ENCODE data around the gene PSMC3IP. TPM values are rescaled to one million over a fixed set of nuclear protein-coding genes. Genes with fewer than 3 reads are reported as not detected.

Gene PSMC3IP
- total and polyA plus RNA-seq, 4 donors = 0.58 to 3.0 (median 1.1) TPM

DNA sequence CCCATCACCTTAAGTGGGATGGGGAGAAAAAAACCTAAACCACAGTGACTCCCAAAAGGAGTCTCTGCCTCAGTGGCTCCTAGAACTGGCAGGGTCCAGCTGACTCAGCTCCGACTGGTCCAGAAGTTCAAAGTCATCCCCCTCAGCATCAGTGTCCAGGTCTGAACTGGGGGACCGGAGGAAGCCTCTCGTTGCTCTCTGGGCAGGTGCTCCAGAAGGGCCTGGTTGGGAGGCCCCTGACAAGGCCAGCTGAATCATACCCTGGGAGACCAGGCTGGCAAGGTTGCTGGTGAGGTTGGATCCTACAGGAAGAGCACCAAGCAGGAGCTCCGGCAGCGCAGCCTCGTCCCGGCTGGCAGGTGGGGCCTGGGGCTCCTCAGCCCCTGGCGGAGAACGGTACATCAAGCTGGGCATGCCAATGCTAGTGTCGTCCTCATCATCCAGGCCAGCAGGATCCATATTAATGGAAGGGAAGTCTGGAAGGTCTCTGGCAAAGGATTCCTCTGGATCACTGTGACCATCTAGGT lies 4.3 kb upstream of the PSMC3IP start:
- no peak overlapping the region for H3K4me3 ChIP-seq (ENCODE audit: low read depth in 1 of 3, low read length in 3 of 3)
- no peaks in the 10 kb centered on the region for H3K27me3 ChIP-seq (ENCODE audit: control insufficient read depth in 4 of 4, insufficient read depth in 4 of 4, low read length in 3 of 4)
- H3K36me3 ChIP-seq (ENCODE audit: control insufficient read depth in 4 of 4, insufficient read depth in 3 of 4, low read depth in 1 of 4, low read length in 3 of 4) = peaks cover 14 to 60% (median 52%) of the 10 kb centered on the region in 4 donors
- no peak for DNase-seq (ENCODE audit: low spot score)
- TF ChIP-seq, protein P1, sequence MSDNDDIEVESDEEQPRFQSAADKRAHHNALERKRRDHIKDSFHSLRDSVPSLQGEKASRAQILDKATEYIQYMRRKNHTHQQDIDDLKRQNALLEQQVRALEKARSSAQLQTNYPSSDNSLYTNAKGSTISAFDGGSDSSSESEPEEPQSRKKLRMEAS (IDR thresholded peaks at IDR 0.05) = no peak
- TF ChIP-seq, protein P2, sequence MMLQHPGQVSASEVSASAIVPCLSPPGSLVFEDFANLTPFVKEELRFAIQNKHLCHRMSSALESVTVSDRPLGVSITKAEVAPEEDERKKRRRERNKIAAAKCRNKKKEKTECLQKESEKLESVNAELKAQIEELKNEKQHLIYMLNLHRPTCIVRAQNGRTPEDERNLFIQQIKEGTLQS (IDR thresholded peaks at IDR 0.05) = no peak
- TF ChIP-seq YY1 (IDR thresholded peaks at IDR 0.05) (no peak), EGR1 (IDR thresholded peaks at IDR 0.05; ENCODE audit: low read depth in 2 of 2) (no peak), SP1 (IDR thresholded peaks at IDR 0.05) (no peak)
- TF ChIP-seq, protein P3, sequence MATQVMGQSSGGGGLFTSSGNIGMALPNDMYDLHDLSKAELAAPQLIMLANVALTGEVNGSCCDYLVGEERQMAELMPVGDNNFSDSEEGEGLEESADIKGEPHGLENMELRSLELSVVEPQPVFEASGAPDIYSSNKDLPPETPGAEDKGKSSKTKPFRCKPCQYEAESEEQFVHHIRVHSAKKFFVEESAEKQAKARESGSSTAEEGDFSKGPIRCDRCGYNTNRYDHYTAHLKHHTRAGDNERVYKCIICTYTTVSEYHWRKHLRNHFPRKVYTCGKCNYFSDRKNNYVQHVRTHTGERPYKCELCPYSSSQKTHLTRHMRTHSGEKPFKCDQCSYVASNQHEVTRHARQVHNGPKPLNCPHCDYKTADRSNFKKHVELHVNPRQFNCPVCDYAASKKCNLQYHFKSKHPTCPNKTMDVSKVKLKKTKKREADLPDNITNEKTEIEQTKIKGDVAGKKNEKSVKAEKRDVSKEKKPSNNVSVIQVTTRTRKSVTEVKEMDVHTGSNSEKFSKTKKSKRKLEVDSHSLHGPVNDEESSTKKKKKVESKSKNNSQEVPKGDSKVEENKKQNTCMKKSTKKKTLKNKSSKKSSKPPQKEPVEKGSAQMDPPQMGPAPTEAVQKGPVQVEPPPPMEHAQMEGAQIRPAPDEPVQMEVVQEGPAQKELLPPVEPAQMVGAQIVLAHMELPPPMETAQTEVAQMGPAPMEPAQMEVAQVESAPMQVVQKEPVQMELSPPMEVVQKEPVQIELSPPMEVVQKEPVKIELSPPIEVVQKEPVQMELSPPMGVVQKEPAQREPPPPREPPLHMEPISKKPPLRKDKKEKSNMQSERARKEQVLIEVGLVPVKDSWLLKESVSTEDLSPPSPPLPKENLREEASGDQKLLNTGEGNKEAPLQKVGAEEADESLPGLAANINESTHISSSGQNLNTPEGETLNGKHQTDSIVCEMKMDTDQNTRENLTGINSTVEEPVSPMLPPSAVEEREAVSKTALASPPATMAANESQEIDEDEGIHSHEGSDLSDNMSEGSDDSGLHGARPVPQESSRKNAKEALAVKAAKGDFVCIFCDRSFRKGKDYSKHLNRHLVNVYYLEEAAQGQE (IDR thresholded peaks at IDR 0.05) = no peak
- H3K4me1 ChIP-seq (ENCODE audit: control insufficient read depth in 4 of 4, insufficient read depth in 4 of 4, low read length in 3 of 4) = peaks cover 3 to 18% (median 14%) of the 10 kb centered on the region in 4 donors
- 97% methylated on average over 10 of the region's 10 CpGs for WGBS
- H3K9me3 ChIP-seq (ENCODE audit: control insufficient read depth in 4 of 4, low read length in 3 of 4) = no peaks in the 10 kb centered on the region
- H3K27ac ChIP-seq (ENCODE audit: low read depth in 1 of 2, low read length in 2 of 2) = no peak overlapping the region
- no peak overlapping the region for H3K9ac ChIP-seq (ENCODE audit: low read depth in 1 of 2, low read length in 2 of 2)

DNA sequence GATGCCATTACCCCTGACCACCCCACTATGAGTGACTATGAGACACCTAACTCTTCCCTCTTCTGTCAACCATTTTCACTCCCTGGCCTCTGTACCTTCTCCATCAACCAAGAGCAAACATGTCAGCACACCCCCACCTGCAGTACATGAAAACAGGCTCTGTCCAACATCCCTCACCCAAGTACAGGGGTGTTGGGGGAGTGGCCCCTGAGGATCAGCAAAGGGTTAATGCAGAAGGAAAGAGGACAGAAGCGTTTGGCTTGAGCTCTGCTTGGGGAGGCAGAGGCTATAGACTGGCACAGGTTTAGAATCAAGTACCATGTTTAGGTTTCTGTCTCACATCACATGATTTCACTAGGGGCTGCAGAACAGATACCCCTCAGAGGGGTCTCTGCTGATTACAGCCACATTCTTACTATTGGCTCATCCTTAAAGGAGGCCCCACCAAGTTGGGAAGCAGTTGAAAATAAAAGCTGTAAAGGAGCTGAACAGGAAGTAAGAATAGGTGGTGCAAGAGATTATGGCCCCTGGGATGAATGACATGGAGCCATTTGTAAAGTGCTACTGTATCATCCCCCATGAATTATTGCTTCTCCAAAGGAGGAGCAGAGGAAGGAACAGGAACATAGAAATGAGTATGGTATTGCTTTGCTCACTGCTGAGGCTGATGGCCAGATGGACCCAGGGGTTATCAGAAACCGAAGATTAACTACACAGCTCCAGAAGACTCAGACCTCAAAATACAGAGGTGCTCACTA lies 2.4 kb upstream of the PSMC3IP start:
- no peak for TF ChIP-seq HNF4A (conservative IDR thresholded peaks at IDR 0.05)
- TF ChIP-seq, protein P2 (IDR thresholded peaks at IDR 0.05) = no peak
- TF ChIP-seq, protein P4, sequence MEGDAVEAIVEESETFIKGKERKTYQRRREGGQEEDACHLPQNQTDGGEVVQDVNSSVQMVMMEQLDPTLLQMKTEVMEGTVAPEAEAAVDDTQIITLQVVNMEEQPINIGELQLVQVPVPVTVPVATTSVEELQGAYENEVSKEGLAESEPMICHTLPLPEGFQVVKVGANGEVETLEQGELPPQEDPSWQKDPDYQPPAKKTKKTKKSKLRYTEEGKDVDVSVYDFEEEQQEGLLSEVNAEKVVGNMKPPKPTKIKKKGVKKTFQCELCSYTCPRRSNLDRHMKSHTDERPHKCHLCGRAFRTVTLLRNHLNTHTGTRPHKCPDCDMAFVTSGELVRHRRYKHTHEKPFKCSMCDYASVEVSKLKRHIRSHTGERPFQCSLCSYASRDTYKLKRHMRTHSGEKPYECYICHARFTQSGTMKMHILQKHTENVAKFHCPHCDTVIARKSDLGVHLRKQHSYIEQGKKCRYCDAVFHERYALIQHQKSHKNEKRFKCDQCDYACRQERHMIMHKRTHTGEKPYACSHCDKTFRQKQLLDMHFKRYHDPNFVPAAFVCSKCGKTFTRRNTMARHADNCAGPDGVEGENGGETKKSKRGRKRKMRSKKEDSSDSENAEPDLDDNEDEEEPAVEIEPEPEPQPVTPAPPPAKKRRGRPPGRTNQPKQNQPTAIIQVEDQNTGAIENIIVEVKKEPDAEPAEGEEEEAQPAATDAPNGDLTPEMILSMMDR (IDR thresholded peaks at IDR 0.05; ENCODE audit: low read depth, low read length, missing input control) = no peak
- TF ChIP-seq, protein P3 (IDR thresholded peaks at IDR 0.05) = no peak
- Histone ChIP-seq H3K36me3 (ENCODE audit: control insufficient read depth in 4 of 4, insufficient read depth in 3 of 4, low read depth in 1 of 4, low read length in 3 of 4) (peaks cover 9 to 43% (median 35%) of the 10 kb centered on the region in 4 donors), H3K4me3 (ENCODE audit: low read depth in 1 of 3, low read length in 3 of 3) (no peak overlapping the region), H3K4me1 (ENCODE audit: control insufficient read depth in 4 of 4, insufficient read depth in 4 of 4, low read length in 3 of 4) (peaks cover 3 to 19% (median 14%) of the 10 kb centered on the region in 4 donors), H3K9me3 (ENCODE audit: control insufficient read depth in 4 of 4, low read length in 3 of 4) (no peaks in the 10 kb centered on the region), H3K27me3 (ENCODE audit: control insufficient read depth in 4 of 4, insufficient read depth in 4 of 4, low read length in 3 of 4) (no peaks in the 10 kb centered on the region), H3K9ac (ENCODE audit: low read depth in 1 of 2, low read length in 2 of 2) (no peak overlapping the region), H3K27ac (ENCODE audit: low read depth in 1 of 2, low read length in 2 of 2) (no peak overlapping the region)
- no peak for DNase-seq (ENCODE audit: low spot score)
- WGBS = 61% methylated on average over 2 of the region's 2 CpGs
